HG03432 (cell line): Measurements from ENCODE around the gene SKAP1.

ENCODE experiments used
- ATAC-seq: cut with Tn5 transposase; IDR thresholded peaks from one replicate; pipeline ENCODE4 v1.9.1; 2021; ENCODE audit warnings: mild to moderate bottlenecking, moderate library complexity; ENCODE audit not compliant: unreplicated experiment

Gene SKAP1

GRCh38 chr17:48153691-48154358 is 276.2 kb downstream of the SKAP1 start:
- no peak for ATAC-seq

- ATAC-seq, result no peak
Measured at GRCh38 chr17:48152289-48152688, 277.7 kb downstream of the SKAP1 start.

- ATAC-seq, result no peak
Measured at GRCh38 chr17:48151220-48151619, 278.8 kb downstream of the SKAP1 start.

GRCh38 chr17:48150597-48151001 is 279.4 kb downstream of the SKAP1 start:
- no peak for ATAC-seq

- no peak for ATAC-seq
Measured at GRCh38 chr17:48149787-48150463, 280.1 kb downstream of the SKAP1 start.

GRCh38 chr17:48148854-48149786 is 280.9 kb downstream of the SKAP1 start:
- ATAC-seq, result no peak

GRCh38 chr17:48148029-48148770 is 281.8 kb downstream of the SKAP1 start:
- no peak for ATAC-seq

- ATAC-seq, result no peak
Measured at GRCh38 chr17:48144976-48145798, 284.8 kb downstream of the SKAP1 start.

GRCh38 chr17:48144231-48144630 is 285.8 kb downstream of the SKAP1 start:
- ATAC-seq, result no peak

- ATAC-seq, result no peak
Measured at GRCh38 chr17:48143629-48144028, 286.4 kb downstream of the SKAP1 start.

- no peak for ATAC-seq
Measured at GRCh38 chr17:48139944-48140343, 290.1 kb downstream of the SKAP1 start.

GRCh38 chr17:48137656-48138055 is 292.4 kb downstream of the SKAP1 start:
- ATAC-seq, result no peak

- no peak for ATAC-seq
Measured at GRCh38 chr17:48134912-48135480, 295.0 kb downstream of the SKAP1 start.

- no peak for ATAC-seq
Measured at GRCh38 chr17:48132385-48132784, 297.6 kb downstream of the SKAP1 start.

GRCh38 chr17:48131216-48131824 is 298.7 kb downstream of the SKAP1 start:
- no peak for ATAC-seq

GRCh38 chr17:48129981-48130380 is 300.0 kb downstream of the SKAP1 start:
- no peak for ATAC-seq

GRCh38 chr17:48128400-48128799 is 301.6 kb downstream of the SKAP1 start:
- no peak for ATAC-seq

GRCh38 chr17:48127371-48128051 is 302.5 kb downstream of the SKAP1 start:
- no peak for ATAC-seq

- ATAC-seq, result no peak
Measured at GRCh38 chr17:48126532-48126850, 303.5 kb downstream of the SKAP1 start.
